NB4 (cell line): ENCODE data around the gene RNASEH2A.
"Not testable (repeated sequence)": the region's sequence is repeated elsewhere in the genome, so short reads cannot be mapped to it uniquely, and the experiment has no call there.

Experiments used
- DNase-seq: peaks from one replicate; pipeline ENCODE4 v3.0.0; 2010; ENCODE audit warnings: low read depth
- H3K4me3 ChIP-seq: one replicate; pipeline ENCODE4 v1.5.1; 2011; ENCODE audit warnings: mild to moderate bottlenecking, low read depth, low read length, moderate library complexity
- CTCF ChIP-seq: IDR thresholded peaks from one replicate; pipeline ENCODE4 v1.5.1; 2012; ENCODE audit warnings: low read depth, low read length
- MAX ChIP-seq: IDR thresholded peaks from 2 replicates; pipeline ENCODE4 v1.6.1; 2011; ENCODE audit warnings: low read depth, low read length
- MYC ChIP-seq: IDR thresholded peaks from 2 replicates; pipeline ENCODE4 v1.6.1; 2011; ENCODE audit warnings: low read depth, low read length
- POLR2A ChIP-seq: IDR thresholded peaks from 2 replicates; pipeline ENCODE4 v1.6.1; 2011; ENCODE audit warnings: mild to moderate bottlenecking; ENCODE audit not compliant: insufficient read length; ENCODE audit errors: extremely low read depth

Gene RNASEH2A

GRCh38 chr19:12801466-12802266 lies 4.7 kb upstream of the RNASEH2A start, which contains the start of the genes PRDX2 and THSD8:
PRDX2 (minus strand) TSS chr19:12801800; CDS start chr19:12801261, 539 bp downstream.
THSD8 (plus strand) TSS chr19:12802069; CDS start chr19:12802072, 3 bp downstream.
- peak within 1 kb of the TSS; percentile 82 for H3K4me3 ChIP-seq
- TF ChIP-seq MAX = peak; percentile 78
- TF ChIP-seq CTCF = no peak
- TF ChIP-seq POLR2A = peak; percentile 92
- TF ChIP-seq MYC = peak; percentile 70
- DNase-seq = peak; percentile 86

- no peak for DNase-seq
- TF ChIP-seq MAX (no peak), CTCF (no peak), POLR2A (no peak), MYC (no peak)
- H3K4me3 ChIP-seq = peak overlapping the region; percentile 82
These were observed 3.9 kb upstream of the RNASEH2A start for GRCh38 chr19:12802267-12803106.

- DNase-seq = no peak
- H3K4me3 ChIP-seq = no peak overlapping the region
- TF ChIP-seq CTCF = no peak
- no peak for TF ChIP-seq MYC
- TF ChIP-seq MAX = no peak
- TF ChIP-seq POLR2A = no peak
These were observed 2.3 kb upstream of the RNASEH2A start for GRCh38 chr19:12804051-12804450.

- TF ChIP-seq CTCF = no peak
- no peak for TF ChIP-seq POLR2A
- TF ChIP-seq MAX = no peak
- TF ChIP-seq MYC = no peak
- no peak overlapping the region for H3K4me3 ChIP-seq
- no peak for DNase-seq
These were observed 8.7 kb downstream of the RNASEH2A start for GRCh38 chr19:12815088-12815487.

- not testable (repeated sequence) for H3K4me3 ChIP-seq, DNase-seq
These were observed 10.8 kb downstream of the RNASEH2A start for GRCh38 chr19:12817188-12817587.

- DNase-seq, H3K4me3 ChIP-seq: not testable (repeated sequence)
These were observed 11.4 kb downstream of the RNASEH2A start for GRCh38 chr19:12817810-12818209.
